NCI-H82 treated with DMSO at 0.1 percent for 48 hours (cell line): Measurements from ENCODE around the gene LAMB3.

Source experiments
- DNase-seq: peaks from one replicate; lab custom pipeline; 2025; ENCODE audit not compliant: unreplicated experiment; lab: John Stamatoyannopoulos, UW

Gene LAMB3

DNA sequence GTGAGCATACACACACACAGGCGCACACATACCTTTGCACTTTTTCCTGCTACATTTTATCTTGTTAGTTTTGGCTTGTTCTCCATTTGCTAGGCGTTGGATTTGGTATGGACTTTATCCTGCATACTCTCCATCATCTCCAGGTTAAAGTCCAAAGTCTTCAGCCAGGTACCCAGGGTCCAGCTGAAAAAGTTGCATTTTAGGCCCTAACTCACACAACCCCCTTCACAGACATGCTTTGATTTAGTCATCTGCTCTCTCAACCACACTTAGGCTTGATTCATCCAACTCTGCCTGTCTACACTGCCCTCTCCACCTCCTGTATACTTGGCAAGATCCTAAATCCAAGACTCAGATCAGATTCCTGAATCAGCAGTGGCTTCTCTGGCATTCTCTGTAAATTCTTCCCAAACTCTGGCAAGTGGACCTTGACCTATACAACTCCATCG, 10.7 kb upstream of the LAMB3 start:
- DNase-seq, result no peak

DNA sequence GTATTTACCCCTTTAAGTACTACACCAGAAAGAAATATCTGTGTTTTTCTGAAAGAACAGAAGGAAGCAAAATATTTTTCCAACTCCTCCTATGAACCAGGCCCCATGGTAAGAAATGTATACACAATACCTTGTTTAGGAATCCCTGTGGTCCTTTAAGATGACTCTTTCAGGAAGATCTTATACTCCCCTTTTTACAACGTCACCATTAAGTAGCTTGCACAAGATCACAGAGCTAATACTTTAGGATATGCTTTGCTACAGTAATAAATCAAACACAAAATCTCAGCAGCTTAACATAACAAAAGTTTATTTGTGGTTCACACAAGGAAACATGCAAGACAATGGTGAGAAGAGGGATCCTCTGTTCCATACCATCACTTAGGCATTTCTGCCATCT, 8.8 kb upstream of the LAMB3 start:
- DNase-seq, result no peak

DNA sequence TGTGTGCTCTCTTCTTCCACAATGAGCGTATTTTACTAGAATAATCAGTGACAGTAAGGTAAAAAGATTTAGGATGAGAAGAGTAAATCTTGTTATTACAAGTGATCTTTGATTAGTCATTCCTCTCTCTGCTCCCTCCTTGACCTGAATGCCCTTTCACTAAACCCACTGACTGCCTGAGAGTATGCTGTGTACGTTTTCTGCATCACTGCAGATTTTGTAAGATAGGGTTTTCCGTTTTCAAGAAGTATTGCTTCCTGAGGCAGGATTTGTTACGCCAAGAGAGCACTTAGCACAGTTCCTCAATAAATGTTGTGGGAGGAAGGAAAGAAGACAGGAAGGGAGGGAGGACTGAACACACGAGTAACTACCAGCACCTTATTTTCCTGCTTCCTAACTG, 7.7 kb upstream of the LAMB3 start:
- DNase-seq, result peak; percentile 50

DNA sequence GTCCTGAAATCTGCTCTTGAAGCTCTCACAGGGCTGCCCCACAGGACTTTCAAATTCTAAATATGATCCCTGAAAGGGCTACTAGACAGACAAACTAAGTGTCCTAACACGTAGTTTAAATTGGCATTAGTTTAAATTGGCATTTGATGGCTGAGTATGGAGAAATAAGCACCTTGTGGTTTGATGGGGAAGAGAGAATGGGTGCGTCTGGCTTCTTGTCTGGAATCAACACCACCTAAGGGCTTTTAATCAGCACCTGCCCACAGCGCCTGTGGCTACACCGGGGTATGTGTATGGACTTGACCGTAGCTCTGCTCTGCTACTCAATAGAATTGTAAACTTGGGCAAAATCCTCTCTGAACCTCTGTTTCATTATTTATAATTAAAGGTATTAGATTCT, 5.7 kb upstream of the LAMB3 start:
- no peak for DNase-seq

DNA sequence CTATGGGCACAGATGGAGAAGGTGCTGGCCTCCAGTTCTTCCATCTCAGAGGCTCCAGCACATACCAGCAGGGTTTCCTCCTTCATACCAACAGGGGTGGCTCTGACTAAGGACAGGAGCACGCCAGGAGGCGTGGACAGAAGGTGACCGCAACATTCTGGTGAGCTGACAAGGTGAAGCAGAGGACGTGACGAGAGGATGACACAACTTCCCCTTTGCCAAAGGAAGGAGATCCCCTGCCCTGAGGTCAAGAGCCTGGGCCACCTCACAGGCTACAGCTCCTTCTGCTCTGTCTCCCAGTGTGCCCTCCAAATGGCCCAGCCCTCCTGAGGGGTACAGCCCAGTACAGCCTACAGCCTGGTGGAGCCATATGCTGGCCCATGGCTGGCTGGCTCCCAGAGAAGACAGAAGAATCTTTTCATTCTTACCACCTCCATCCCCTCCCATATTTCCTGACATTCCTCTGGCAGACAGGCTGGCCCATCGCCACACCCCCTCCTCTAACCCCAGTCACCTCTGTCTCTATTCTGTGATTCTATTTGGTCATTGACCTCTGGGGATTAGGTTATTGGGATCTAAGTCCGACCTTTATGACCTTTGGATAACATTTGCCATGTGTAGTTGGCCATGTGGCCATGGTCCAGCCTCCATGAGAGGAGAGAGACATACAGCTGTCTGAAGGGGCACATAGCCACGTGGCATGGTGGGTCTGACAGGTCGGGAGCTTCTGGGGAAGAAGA, 5.1 kb upstream of the LAMB3 start:
- DNase-seq, result no peak

DNA sequence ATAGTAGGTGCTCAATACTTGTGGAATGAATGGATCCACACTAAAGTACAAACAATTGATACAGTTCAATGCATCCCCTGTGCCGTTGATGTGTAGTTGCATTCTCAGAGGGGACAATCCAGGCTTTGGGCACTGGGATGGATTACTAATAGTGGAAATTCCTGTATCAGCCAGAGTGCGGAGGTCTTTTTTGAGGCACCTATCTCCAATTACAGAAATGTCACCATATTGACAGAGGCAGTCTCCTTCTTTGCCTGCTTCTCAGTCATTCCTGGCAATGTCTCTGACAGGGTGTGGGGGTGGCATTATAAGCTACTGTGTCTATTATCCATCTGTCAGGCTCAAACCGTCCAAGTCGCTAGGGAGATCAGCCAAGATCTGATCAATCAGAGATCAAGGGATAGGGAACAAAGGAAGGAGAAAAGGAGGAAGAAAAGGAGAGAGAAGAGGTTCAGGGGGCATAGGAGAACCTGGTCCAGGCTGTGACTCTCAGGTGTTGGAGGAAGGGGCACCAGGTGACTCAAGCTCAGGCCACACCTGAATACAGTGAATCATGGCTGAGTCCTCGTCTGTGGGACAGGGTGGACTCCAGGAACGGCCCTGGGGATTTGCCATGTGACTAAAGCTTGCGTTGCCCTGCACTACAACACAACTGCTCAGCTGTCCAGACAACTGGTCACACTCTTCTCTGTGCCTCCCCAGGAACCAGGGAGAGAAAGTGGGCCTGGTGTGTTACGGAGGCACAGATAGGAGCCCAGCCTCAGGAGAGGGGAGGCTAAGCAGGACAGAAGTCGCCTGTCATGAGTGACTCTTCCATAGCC, 3.4 kb upstream of the LAMB3 start:
- no peak for DNase-seq

DNA sequence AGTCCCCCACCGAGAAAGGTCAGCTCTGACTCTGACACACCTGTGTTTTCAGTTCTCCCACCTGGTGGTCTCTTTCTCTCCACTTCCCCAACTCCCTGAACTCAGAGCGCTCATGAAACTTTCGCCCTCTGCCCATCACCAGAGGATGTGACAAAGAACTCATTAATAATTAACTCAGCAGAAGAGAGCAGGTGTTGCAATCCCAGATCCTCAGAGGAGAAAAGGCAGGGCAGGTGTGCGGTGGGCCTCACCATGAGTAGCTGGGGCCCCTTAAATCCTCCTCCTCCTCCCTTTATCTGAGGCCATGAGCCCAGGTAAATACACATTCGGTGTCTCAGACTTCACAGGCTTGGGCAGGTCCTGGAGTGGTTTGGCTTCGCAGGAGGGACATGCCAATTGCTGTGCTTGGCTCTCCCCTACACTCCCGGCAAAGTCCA, 1.7 kb upstream of the LAMB3 start:
- DNase-seq, result no peak

DNA sequence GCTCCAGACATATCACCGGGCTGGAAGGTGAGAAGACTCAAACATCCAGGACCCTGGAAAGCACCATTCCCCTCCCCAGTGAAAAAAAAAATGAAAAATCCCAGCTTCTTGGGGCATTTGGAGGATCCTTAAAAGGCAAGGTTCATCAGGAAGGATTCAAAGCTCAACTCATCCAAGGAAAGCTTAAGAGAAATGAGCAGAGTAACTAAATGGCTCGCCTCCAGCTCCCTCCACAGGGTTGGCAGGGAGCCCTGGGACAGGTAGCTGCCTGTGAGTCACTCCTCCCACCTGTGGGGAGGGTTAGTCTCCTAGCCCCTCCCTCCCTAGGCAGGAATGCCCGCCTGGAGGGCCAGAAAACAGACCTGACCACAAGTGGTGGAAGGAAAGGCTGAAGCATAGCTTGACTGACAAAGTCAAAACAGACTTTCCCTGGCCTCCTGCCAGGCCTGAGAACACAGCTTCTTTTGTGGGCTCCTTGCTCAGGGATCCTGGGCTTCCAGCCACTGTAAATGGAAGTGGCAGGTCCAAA, 712 bp upstream of the LAMB3 start:
- no peak for DNase-seq

DNA sequence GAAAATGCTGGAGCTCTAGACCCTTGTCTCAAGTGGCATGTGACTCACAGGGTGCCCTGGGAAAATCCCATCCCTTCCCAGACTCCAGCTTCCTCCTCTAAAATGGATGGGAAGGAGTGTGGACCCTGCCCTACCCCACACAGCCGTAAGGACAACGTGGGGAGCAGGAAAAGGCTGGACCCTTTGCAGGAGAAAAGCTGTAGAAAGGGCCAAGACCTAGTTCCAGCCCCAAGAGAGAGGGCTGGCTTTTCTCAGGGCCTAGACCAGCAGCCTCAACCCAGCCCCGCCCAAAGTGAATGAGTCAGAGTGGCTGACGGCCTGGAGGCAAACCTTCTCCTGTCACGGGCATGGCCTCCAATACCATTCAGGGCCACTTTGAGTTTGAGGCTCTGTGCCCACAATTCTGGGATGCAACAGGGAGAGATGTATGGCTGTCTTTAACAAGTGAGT, 1.1 kb downstream of the LAMB3 start:
- DNase-seq, result no peak

DNA sequence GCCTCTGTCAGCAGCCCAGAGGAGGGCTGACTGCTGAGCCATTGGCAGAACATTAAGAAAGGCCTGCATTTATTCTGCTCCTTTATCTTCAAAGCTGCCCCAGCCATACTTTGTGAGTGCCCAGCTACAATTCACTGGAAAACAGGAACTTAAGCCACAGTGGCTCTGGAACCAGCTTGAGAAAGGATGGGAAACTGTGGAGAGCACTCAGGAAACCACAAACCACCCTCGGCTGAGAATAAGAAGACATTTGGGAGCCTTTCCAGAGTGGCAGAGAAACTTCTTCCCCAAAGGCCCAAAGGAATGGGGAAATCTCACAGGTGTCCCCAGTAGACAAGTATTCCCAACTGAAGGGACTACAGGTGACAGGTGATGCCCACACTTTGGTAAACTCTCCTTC, 1.8 kb downstream of the LAMB3 start:
- no peak for DNase-seq

DNA sequence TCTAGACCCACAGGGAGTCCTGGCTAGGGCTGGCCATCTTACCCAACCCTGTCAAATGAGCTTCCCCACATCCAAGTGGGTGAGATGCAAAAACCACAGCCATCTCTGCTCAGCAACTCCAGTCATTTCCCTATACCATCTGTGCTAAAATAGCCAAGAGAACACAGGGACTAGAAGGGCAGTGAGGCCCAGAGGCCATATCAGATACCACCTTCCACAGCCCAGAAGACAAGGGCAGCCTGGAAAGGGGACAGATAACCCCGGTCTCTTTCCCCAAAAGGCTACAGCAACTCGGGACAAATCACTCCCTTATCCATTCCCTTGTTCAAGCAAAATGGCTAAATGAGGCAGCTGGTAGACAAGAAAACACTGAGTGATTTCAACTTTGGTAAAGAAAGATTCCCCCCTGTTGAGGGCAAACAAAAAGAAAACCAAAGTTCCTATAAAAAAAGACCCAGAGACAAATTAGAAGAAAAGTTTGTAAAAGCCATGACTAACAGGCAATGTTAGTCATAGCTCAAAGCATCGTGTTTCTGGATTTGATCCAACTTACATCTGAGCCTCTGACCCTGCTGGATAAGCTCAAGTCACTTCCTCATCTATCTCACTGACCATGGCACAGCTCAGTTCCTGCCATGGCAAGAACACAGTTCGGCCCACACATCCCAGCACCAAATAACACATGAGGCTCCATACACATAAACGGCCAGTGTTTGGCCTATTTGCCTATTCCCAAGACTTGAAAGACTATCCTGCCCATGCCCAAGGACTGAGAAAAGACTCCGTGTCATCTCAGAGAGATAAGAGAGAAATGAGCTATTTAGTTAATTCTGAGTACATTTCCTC, 3.1 kb downstream of the LAMB3 start:
- DNase-seq, result no peak

DNA sequence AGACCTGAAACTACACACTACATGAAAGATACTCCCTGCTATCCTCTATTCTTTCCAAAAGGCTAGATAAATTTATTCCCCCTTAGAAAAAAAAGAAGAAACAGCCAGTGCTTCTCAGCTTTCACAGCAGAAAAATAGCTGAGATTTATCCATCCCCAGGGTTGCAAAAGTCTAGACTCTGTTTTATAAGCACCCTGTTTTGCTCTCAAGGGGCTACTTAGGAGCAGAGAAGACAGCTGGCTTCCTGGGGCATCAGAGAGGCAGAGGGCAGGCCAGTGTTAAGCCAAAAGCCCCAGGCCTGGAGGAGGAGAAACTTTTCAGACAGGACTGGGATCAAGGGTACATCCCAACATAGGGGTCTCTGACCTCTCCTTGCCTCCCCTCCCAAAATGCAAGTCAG, 3.9 kb downstream of the LAMB3 start:
- DNase-seq, result no peak

DNA sequence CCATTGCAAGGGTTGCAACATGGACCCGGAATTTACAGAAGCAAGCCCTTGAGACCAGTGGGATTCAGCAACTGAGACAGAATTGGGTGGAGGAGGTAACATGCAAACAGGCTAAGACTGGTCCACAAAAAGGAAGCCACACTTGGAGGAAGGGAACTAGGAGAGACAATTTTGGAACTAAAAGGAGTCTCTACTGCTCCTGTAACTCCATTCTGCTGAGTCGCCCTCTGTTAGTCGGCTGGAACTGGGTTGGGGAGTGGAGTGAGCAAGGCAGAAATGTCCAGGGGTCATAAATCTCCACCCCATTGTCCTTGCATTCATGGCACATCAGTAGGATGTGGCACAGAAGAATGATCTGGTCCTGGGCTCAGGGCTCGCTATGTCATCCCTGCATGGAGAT, 5.1 kb downstream of the LAMB3 start:
- no peak for DNase-seq

DNA sequence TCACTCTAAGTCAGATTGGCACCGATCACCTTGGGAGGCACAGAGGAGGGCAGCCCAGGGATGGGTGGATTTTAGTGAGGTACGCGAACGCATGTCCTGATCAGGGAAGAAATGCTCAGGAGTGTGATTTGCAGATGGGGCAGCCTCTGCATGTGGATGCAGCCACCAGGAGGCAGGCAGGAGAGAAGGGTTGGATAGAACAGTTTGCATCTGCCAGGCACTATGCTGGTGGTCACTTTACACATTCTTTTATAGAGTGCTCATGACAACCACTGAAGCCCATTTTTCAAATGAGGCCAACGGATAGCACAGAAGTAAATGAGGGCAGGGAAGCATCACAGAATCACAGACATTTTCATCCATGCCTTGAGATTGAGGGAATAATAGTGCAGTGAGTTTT, 5.7 kb downstream of the LAMB3 start:
- DNase-seq, result no peak

DNA sequence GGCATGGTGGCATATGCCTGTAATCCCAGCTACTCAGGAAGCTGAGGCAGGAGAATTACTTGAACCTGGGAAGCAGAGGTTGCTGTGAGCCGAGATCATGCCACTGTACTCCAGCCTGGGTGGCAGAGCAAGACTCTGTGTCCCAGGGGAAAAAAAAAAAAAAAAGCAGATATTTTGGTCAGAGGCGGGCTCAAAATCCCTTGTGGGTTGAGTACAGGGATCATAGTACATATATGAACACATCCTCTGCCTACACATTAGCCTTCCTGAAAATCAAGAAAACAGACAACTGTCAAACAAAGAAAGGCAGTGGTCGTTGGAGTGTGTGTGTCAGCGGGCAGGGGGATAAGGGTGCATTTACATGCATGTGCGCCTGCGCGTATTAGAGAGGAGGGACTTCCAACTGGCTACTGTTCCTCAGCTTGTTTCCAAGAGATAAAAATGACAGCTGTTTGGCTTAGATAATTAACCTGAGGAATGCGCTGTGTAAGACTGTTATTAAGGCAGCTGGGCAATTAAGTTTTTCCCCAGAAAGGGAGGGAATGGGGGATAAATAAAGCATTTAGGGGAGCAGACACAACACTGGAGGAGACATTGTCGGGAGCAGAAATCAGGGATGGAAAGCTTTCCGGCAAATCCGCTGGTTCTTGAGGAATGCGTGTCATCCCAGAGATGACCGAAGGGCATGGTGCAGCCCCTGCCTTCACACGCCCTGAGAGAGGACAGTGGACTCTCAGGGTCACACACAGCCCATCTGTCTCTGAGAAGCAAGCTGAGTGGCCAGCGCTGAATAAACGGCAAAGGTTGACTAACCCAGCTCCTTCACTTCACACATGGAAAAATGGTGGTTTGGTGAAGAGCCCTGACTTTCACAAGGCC, 6.4 kb downstream of the LAMB3 start:
- DNase-seq, result peak; percentile 85

DNA sequence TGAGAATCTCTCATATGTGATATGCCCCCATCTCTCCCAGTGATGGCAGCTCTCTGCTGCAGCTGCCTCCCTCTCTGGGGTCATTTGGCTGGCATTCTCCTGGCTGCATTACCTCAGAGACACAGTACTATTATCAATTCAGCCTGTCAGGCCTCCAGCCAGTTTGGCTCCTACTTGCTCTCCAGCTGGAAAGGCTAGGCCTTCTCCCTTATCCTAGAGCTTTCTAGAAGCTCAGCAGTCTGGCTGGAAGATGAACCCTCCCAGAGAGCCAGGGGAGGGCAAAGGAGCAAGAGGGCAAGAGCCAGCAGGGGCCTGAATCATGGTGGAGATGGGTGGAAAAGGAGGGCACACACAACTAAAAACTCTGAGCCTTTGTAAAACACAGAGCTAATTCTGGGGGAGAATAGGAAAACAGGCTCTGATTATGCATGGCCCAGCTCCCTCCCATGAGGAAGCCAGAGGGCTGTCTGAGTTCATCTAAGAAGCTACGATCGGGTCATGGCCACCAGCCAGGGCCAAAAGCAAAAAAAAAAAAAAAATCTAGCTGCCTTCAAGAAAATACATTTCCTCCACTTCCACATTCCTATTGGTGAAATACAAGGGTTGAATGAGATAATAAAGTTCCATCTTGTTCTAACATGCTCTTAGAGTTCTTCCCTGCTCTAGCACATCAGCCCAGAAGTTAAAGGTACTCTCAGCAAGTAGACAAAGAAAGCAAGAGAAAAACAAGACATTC, 8.8 kb downstream of the LAMB3 start:
- DNase-seq, result no peak

DNA sequence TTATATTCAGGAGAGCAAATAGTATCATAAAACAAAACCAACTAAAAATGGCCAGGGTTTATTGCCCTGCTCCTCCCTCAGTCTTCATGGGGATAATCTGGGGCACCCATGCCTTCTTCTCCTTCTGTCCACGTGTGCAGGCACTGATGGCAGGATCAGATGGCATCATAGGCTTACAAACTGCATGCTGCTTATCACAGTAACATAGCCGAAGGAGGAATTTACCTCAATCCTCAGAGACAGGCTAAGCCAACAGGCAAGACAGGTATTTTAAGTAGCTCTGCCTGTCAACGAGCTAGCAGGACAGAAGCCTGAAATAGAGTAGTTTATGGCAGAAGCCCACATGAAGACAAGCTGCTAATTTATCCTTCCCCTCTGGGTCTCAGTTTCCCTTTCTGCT, 9.4 kb downstream of the LAMB3 start:
- DNase-seq, result no peak

DNA sequence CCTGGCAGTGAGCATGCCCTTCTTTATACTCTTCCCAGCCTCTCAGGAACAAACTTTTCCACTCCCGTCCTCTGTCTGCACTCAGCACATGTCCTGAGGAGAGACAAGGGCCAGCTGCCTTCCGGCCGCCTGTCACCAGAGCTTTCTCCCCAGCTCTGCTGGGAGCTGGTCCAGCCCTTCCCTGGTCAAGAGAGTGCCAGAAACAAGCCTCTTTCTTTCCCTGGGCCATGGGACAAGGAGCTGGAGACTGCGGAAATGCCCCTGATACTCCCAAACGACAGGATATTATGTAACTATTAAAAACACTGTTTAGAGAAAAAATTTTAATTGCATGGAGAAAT, 10.4 kb downstream of the LAMB3 start:
- DNase-seq, result no peak

DNA sequence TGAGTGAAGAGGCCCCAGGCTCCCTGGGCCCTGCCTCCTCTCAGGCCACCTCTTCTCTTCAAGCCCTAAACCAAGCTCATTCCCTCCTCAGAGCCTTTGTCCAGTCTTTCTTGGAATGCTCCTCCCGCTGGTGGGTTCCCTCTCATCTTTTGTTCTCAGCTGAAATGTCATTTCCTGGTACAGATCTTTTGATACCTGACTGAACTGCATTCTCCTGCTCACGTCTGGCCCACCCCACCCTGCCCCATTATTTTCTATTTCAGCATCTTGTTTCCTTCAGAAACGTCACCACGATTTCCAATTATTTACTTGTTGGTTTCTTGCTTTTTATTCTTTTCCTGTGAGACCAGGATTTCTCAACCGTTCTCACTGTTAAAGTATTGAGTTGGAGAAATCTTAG, 16.4 kb downstream of the LAMB3 start:
- no peak for DNase-seq
